HG03354 (cell line): ENCODE data around the gene BCO1.

Source experiments
- ATAC-seq: cut with Tn5 transposase; IDR thresholded peaks from one replicate; pipeline ENCODE4 v1.9.1; 2021; ENCODE audit warnings: mild to moderate bottlenecking; ENCODE audit not compliant: unreplicated experiment, poor library complexity, severe bottlenecking

The BCO1 gene

DNA sequence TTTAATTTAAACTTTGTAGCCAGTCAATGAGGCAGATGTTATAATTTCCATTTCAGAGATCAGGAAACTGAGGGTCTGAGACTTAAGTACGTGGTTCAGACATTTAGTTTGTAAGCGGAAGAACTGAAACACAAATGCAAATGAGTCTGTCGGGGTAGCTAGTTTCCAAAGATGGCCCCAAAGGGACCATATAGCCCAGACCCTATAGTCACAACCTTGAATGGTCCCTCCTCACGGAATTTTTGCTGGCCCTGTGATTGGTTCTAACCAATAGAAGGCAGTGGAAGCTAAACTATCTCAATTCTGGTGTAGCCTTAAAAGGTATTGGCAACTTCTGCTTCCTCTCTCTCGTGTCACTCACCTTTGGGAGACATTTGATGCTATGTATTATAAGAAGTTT, 7.5 kb upstream of the BCO1 start:
- peak; percentile 60 for ATAC-seq

DNA sequence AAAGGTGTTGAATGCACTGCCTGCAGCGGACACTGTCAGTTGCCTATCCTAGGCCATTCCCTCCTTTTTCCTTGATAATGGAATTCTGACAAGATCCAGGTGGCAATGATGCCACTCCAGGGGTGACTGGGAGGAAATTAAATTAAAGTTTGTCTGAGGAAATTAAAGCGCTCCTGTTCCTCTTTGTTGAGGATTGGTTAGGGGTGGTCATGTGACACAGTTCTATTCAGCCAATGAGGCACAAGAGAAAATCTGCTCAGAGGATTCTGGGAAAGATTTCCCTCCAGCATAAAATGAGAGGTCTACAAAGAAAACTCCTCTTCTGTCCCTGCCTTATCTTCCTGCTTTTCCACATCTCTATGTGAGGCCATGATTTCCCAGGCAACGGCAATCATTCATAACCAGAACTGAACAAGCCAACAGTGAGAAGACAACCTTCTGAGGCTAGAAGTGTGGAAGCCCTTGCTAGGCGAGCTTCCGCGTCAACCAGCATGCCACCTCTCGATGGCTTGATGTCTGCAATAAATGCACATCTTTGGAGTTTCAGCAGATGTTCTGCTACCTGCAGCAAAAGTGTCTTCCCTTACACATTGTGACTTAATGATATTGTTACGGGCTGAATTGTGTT, 5.6 kb upstream of the BCO1 start:
- no peak for ATAC-seq

DNA sequence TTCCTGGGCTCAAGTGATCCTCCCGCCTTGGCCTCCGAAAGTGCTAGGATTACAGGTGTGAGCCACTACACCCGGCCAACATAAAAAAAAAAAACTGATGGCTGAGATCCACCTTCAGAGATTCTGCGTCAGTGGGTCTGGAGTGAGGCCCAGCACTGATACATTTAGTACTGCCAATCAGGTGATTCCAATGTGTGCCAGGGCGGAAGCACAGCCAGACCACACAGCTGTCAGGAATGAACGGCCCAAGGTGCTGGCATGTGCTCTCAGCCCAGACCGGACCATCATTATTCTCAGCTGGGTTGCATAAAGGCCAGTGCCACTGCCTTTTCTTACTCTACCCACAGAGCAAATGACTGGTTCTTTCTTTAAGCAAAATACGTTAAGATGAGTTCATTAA, 1.2 kb upstream of the BCO1 start:
- no peak for ATAC-seq

DNA sequence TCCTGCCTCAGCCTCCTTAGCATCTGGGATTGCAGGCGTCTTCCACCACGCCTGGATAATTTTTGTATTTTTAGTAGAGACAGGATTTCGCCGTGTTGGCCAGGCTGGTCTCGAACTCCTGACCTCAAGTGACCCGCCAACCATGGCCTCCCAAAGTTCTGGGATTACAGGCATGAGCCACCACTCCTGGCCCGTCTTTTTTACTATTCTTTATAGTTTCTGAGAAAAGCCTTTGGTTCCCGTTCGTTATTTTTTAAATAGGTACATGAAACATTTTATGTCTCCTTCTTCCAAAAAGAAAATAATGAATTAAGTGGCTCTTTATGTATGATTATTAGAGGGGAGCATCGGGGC, 570 bp upstream of the BCO1 start:
- ATAC-seq, result no peak

DNA sequence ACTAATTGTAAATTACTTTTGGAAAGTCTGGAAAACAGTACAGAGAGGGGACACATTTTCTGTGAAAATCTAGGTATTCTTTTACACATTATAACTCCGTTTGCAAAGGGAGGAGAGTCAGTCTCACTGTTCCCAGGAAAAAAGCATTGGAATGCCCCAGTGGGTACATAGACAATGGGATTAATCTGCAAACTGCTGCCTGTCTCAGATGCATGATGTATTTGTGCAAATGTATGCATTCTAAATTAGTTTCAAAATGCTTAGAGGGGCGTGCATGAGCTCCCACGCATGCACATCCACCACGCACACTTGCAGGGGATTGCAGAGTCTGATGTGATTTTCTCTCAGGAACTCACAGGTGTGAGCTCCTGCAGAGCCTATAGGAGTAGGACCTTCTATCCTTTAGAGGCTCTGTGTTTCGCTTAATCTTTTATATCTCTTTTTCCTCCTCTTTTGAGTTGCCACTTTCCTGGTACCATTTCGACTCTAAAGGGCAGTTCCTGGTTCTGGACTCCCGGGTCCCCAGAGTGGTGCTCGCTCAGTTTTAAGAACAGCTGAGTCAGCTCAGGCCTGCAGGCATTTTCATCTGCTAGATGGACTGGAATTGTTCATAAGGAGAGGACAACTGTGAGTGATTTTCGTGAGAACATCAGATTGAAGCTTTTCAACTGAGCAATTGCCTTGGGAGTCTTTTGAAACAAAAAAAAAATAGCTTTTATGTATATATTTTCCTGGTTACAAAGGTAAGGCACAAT, 1.1 kb downstream of the BCO1 start:
- ATAC-seq, result no peak

DNA sequence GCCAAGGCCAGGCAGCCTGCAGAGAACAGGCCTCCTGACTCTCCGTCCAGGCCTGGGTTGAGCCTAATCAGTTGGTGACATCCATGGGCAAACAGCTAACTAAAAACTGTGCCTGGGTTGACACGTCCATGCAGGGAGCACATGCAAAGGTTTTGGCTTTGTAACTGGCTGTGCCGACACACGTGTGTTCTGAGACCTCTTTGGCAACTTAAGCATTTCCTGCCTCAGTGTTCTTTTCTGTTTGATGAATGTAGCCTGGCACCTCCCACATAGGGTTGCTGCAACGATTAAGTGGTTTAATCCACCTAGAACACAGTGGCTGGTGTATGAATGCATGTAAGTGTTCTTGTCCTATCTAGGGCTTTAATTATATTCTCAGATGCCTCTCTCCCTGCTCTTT, 3.2 kb downstream of the BCO1 start:
- ATAC-seq, result no peak

DNA sequence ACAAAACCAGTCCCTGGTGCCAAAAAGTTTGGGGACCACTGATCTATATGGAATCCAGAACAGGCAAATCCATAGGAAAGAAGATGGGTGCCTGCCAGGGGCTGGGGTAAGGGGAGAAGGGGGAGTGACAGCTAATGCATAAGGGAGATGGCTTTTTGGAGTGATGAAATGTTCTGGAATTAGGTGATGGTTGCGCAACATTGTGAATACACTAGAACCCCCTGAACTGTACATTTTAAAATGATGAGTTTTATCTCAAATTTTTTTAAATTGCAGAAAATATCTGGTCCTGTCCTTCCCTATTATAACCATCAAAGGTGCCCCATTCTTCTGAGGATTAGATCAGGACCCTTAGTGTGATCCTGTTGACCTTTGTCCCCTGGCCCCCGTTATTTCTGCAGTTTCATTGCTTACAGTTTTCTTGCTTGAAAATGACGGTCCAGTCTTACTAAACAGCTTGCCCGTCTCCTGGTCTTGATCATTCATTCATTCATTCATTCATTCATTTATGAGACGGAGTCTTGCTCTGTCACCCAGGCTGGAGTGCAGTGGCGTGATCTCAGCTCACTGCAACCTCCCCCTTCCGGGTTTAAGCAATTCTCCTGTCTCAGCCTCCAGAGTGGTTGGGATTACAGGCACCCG, 4.6 kb downstream of the BCO1 start:
- ATAC-seq, result no peak

DNA sequence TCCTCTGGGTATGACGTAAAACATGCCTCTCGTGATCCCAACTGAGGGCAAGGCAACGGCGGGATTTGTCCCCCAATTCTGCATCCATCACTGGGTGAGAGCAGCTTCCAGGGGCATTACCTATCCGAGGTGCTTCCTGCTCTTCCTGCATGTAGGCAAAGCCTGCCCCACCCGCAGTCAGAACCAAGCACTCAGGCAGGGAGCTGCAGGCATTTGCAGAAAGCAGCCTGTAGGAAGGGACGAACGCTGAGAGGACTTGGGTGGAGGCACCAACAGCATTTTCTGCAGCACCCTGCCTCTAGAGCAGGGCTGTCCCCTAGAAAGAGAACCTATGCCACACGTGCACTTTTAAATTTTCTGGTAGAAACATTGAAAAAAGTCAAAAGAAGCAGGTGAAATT, 5.5 kb downstream of the BCO1 start:
- ATAC-seq, result no peak

DNA sequence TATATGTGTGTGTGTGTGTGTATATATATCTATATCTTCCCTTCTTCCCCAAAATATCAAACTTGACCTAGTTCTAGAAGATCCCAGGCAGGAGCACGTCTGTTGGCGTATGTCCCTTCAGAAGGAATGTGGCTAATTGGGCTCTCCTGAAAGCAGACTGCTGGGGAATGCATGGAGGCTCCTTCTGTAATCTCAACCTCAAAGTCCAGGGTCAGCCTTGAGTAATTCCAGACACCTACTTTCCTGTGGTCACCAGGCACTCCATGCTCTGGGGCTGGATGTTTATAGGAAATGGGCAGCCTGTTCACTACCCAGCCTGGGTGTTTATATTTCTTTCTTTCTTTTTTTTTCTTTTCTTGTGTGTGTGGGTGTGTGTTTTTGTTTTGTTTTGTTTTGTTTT, 13.4 kb downstream of the BCO1 start:
- no peak for ATAC-seq

DNA sequence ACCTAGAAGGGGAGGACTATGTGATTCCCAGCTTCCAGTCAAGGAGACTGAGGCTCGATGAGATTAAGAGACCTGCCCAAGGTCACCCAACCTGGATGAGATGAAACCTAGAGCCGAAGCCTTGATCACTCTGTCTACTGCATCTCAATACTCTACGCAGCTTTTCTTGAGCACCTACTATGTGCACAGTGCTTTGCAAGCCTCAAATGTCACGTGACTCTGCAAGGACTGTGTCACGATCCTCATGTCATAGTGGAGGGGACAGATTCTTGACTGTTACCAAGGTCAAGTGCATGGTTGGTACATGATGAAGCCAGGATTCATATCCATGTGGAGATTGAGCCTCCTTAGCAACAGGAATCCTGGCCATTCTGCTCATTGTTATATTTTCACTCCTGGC, 14.7 kb downstream of the BCO1 start:
- no peak for ATAC-seq

DNA sequence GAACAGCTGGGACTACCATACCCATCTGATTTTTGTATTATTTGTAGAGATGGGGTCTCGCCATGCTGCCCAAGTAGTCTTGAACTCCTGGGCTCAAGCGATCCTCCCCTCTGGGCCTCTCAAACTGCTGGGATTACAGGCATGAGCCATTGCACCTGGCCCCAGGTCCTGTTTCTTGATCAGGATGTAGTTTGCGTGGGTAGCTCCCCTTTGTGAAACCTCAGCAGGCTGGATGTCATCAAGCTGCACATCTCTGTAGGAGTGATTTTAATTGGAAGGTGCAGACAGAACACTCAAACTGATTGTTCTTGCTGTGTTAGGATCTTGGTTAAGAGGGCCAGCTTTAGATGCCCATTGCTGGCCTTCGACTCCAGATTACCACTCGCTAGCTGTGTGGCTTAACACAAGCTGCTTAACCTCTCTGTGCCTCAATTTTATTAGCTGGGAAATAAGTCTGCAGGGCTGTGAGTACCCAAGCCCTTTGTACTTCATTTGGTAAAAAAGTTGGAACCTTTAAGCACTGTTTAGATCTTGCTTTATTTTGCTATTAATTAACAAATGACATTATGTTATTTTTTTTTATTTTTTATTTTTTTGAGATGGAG, 16.5 kb downstream of the BCO1 start:
- ATAC-seq, result no peak

DNA sequence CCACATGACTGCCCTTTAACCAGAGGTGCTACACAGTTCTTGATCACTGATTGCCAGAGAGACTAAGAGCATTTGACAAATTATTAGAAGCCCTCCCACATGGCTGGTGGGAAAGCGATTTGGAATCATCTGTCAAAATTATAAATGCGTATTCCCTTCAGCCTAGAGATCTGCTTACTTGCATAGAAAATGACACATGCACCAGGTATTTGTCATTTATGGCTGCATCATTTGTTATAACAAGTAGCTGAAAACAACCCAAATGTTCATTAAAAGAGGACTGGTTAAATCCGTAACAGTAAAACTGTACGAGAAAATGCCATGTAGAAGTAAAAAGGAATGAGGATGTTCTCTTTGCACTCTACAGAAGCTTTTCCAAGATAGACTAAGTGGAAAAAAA, 21.4 kb downstream of the BCO1 start:
- ATAC-seq, result no peak

DNA sequence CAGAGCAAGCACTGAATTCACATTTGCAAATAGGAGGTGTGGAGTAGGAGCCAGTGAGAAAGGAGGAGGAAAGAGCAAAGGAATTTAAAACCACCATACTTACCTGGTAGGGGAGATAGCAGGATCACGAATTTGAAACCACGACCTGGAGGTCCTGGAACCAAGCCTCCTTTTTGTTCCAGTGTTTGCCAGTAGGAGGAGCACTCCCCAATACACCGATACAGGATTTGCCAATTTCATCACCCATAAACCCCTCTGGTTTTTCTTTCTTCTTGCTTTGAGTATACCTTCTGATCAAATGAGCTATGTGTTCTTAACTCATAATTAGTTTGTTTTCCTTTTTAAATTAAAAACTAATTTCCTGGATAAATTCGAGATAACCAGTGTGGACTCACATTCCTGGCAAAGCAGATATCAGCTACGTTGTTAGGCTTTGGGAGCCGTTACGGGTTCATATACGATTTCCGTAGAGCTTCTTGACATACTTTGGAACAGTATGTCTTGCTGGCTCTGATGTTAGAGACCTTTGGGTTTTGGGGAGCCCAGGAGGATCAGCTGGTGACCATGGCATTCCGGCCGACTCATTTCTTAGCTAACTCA, 22.7 kb downstream of the BCO1 start:
- no peak for ATAC-seq

DNA sequence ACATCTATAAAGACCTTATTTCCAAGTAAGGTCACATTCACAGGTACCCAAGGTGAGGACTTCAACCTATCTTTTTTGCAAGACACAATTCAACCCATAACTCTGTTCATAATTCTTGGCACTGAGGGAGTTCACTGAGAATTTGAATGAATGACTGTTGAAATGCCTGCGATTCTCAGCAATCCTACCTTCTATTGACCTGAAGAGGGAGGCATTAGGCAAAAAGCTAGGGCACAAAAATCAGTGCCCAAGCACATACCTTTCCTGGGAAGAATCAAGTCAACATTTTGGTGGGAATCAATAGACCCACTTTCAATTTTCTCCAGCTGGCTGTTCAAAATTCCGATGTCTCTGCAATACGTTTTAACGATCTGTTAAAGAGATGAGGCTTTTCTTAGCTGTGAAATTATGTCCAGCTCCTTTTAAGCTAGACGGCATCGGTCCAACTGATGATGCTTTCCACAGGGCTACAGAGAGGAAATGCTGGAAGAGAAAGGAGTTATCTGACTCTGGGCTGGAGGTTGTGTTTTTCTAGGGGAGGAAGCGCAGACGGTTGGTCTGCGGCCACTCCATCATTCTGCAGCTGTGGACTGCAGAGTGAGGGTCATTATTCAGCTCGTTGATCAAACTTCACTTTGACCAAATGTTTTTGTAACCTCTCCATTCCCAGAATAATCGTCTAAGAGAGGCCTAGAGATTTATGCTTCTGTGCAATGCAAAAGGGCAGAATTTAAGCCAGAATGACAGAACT, 25.2 kb downstream of the BCO1 start:
- ATAC-seq, result no peak

DNA sequence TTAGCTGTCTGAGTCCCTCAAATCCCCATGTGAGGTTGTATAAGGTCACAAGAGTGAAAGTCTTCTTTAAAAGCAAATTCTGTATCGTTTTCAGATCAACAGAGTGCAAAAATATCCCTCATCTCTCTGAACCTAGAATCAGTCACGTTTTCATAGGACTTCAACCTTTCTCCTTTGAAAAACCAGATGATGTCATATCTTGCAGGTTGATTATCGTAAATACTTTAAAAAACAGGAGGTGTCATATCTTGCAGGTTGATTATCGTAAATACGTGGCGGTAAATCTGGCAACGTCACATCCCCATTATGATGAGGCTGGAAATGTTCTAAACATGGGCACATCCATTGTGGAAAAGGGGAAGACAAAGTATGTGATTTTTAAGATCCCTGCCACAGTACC, 25.9 kb downstream of the BCO1 start:
- ATAC-seq, result no peak

DNA sequence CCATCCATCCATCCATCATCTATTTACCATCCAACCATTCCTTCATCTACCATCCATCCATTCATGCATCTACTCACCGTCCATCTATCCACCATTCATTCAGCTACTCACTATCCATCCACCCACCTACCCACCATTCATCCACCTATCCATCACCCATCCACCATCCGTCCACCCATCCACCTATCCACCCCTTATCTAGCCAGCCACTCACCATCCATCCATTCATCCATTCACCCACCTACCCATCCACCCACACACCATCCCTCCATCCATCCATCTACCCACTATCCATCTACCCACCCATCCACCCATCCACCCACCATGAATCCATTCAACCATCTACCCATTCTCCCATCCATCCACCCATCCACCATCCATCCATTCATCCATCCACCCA, 26.6 kb downstream of the BCO1 start:
- ATAC-seq, result no peak

DNA sequence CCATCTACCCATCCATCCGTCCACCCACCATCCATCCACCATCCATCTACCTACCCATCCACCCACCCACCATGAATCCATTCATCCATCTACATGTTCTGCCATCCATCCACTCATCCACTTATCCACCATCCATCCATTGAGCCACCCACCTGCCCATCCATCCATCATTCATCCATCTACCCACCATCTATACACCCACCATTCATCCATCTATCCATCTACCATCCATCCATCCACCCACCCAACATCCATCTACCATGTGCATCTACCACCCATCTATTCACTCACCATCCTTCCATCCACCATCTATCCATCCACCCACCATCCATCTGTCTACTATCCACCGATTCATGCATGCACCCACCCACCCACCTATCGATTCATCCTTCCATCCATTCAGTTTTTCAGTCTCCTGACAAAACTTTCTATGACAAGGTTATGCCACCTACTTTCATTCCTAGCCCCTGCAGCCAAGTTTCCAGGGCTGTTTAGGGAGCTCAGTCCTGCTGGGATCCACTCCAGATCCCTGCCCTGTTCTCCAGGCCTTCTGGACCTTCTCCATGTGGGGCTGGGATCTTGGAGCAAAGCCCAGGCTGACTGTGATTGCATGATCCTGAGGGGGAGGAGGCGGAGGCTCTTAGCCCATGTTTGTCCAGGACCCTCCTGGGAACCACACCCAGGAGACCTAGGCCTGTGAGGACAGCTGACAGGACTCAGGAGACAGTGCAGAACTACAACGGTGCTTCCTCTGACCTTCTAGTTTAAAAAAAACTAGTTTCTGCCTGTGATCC, 27.4 kb downstream of the BCO1 start:
- no peak for ATAC-seq

DNA sequence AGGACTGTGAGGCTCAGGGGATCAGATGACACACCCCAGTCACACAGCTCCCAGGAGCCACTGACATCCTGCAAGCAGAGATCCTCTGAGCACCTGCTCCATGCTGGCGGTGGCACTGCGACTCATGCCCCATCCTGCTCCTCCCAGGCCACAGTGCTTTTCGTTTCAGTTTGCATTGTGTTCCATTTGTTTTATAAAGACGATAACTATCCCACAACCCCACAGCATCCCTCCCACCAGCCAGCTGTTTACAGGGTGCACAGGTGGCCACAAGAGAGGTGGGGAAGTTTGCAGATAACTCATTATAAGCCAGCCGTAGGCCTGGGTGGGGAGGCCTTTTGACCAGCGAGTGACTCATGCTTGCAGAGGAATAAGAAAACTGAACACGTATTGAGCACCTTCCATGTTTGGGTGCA, 28.2 kb downstream of the BCO1 start:
- no peak for ATAC-seq

DNA sequence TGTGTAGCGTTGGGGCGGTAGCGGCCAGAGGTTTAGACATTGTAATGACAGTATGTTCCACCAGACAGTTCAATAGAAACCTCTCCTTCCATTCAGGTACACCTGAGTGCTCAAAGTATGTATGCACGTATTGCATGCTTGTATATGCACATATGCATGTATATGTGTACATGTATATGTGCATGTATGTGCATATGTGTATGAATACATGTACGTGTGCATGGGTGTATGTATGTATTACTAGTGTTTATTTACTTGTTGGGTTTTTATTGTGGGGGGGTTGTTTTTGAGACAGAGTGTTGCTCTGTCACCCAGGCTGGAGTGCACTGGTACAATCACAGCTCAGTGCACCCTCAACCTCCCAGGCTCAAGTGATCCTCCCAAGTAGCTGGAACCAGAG, 30.0 kb downstream of the BCO1 start:
- no peak for ATAC-seq
